Testis (tissue), 2 donors: Measurements from ENCODE around the gene SORL1-AS1.

Experiments used
- CTCF ChIP-seq, 3 experiments: fragments of 450-650 bp in 2 of 3; fragments of 200-600 bp in 1 of 3; sonication (generic) in 1 of 3; IDR thresholded peaks; one replicate each; pipeline ENCODE4 v1.5.1; 2016 to 2019; ENCODE audit warnings: antibody characterized with exemption in 3 of 3, mild to moderate bottlenecking in 2 of 3, moderate library complexity in 1 of 3
- POLR2A ChIP-seq: fragments of 450-650 bp; IDR thresholded peaks from one replicate; pipeline ENCODE4 v1.6.1; 2017; ENCODE audit warnings: antibody characterized with exemption, mild to moderate bottlenecking, moderate library complexity

GRCh38 chr11:121435551-121436511 is 16.9 kb downstream of the SORL1-AS1 start:
- TF ChIP-seq CTCF (IDR thresholded peaks at IDR 0.05) (no peak), POLR2A (no peak)
